Activated naive CD4-positive, alpha-beta T cell treated with anti-CD3 and anti-CD28 coated beads, Interleukin-2, amount 10 ng/mL, durations not matched to agents 5 hours and 36 hours (primary cell): ENCODE data around the gene ANKFY1. TPM values are rescaled to one million over a fixed set of nuclear protein-coding genes. Genes with fewer than 3 reads are reported as not detected.

Experiments used
- total RNA-seq, 2 experiments: library from RNA; stranded (reverse); gene quantifications; one replicate each; pipeline ENCODE4 v1.2.3, GENCODE V29; 2021

Gene ANKFY1
- total RNA-seq, result 10 to 100 TPM; 63.3 to 67.6 TPM

GRCh38 chr17:4263282-4264215, at the start of gene ANKFY1:
TSS of gene ANKFY1 (minus strand) at chr17:4263979. CDS start at chr17:4263941, 38 bp downstream.

Other genes with a start within 250 kb of the ANKFY1 start
- gene ZZEF1, start 120.9 kb downstream of the ANKFY1 start, total RNA-seq, result 10 to 100 TPM; 56.1 to 57.3 TPM
- 1 to 10 TPM; 7.1 to 8.6 TPM for gene CYB5D2, start 120.8 kb downstream of the ANKFY1 start, total RNA-seq
- 10 to 100 TPM; 56.8 to 58.6 TPM for gene UBE2G1, start 102.7 kb upstream of the ANKFY1 start, total RNA-seq
- gene SPNS3, start 170.0 kb upstream of the ANKFY1 start, total RNA-seq, result 10 to 100 TPM; 10.1 to 10.2 TPM
- under 1 TPM; 0.28 to 0.53 TPM for gene SPNS2, start 234.9 kb upstream of the ANKFY1 start, total RNA-seq